Fibroblast of lung (primary cell): ENCODE measurements around the gene CMTR1.

Experiments
- EZH2 ChIP-seq: IDR thresholded peaks from 2 replicates; pipeline ENCODE4 v1.5.1; 2012; ENCODE audit warnings: low read length, control low read depth, mild to moderate bottlenecking; ENCODE audit errors: missing control alignments
- TF ChIP-seq, protein P1 (sequence below), 2 donors: IDR thresholded peaks in 1 of 2; conservative IDR thresholded peaks in 1 of 2; 1 replicate in 1 of 2; 2 replicates in 1 of 2; pipeline ENCODE4 v1.5.1; 2011 to 2012; ENCODE audit warnings: low read length in 2 of 2, control low read depth in 1 of 2, inconsistent platforms in 1 of 2, low read depth in 1 of 2, mild to moderate bottlenecking in 1 of 2

GRCh38 chr6:37393381-37393929, 39.6 kb upstream of the CMTR1 start:
- TF ChIP-seq, protein P1, sequence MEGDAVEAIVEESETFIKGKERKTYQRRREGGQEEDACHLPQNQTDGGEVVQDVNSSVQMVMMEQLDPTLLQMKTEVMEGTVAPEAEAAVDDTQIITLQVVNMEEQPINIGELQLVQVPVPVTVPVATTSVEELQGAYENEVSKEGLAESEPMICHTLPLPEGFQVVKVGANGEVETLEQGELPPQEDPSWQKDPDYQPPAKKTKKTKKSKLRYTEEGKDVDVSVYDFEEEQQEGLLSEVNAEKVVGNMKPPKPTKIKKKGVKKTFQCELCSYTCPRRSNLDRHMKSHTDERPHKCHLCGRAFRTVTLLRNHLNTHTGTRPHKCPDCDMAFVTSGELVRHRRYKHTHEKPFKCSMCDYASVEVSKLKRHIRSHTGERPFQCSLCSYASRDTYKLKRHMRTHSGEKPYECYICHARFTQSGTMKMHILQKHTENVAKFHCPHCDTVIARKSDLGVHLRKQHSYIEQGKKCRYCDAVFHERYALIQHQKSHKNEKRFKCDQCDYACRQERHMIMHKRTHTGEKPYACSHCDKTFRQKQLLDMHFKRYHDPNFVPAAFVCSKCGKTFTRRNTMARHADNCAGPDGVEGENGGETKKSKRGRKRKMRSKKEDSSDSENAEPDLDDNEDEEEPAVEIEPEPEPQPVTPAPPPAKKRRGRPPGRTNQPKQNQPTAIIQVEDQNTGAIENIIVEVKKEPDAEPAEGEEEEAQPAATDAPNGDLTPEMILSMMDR (conservative IDR thresholded peaks at IDR 0.05 in 1 of 2, IDR thresholded peaks at IDR 0.05 in 1 of 2; ENCODE audit: low read depth in 1 of 2, low read length in 2 of 2), result no peak
- TF ChIP-seq EZH2, result no peak
